Esophagus muscularis mucosa (tissue), 4 donors: ENCODE data around the gene ECE2.

Experiments used
- EP300 ChIP-seq: sonication (generic); formaldehyde crosslinking; IDR thresholded peaks from one replicate; pipeline ENCODE4 v1.6.1; 2017; ENCODE audit warnings: antibody characterized with exemption
- POLR2A ChIP-seq: fragments of 450-650 bp; IDR thresholded peaks from one replicate; pipeline ENCODE4 v1.6.1; 2017; ENCODE audit warnings: antibody characterized with exemption, moderate library complexity, mild to moderate bottlenecking, low read depth
- TF ChIP-seq, protein P1 (sequence below), 3 experiments: fragments of 200-600 bp in 2 of 3; fragments of 450-650 bp in 1 of 3; sonication (generic) in 2 of 3; IDR thresholded peaks; one replicate each; pipeline ENCODE4 v1.5.1; 2017 to 2019; ENCODE audit warnings: antibody characterized with exemption in 3 of 3, mild to moderate bottlenecking in 2 of 3, moderate library complexity in 1 of 3

- TF ChIP-seq, protein P1, sequence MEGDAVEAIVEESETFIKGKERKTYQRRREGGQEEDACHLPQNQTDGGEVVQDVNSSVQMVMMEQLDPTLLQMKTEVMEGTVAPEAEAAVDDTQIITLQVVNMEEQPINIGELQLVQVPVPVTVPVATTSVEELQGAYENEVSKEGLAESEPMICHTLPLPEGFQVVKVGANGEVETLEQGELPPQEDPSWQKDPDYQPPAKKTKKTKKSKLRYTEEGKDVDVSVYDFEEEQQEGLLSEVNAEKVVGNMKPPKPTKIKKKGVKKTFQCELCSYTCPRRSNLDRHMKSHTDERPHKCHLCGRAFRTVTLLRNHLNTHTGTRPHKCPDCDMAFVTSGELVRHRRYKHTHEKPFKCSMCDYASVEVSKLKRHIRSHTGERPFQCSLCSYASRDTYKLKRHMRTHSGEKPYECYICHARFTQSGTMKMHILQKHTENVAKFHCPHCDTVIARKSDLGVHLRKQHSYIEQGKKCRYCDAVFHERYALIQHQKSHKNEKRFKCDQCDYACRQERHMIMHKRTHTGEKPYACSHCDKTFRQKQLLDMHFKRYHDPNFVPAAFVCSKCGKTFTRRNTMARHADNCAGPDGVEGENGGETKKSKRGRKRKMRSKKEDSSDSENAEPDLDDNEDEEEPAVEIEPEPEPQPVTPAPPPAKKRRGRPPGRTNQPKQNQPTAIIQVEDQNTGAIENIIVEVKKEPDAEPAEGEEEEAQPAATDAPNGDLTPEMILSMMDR (IDR thresholded peaks at IDR 0.05) = no peak
- TF ChIP-seq EP300 (no peak), POLR2A (no peak)
These were observed 38.5 kb downstream of the ECE2 start, which contains the start of gene EIF4G1 for GRCh38 chr3:184314363-184314699.
